RWPE1 (cell line): ENCODE results near the gene FRMD4A.

Experiments used
- CTCF ChIA-PET: fragments of 350-600 bp; sonication (Branson Sonifier 250); formaldehyde crosslinking; extraction: SDS; loops from one replicate; lab custom pipeline; 2021; lab: Yijun Ruan, JAX
- POLR2A ChIA-PET: fragments of 400-600 bp; formaldehyde crosslinking; extraction: SDS; loops from one replicate; lab custom pipeline; 2020; ENCODE audit warnings: antibody characterized with exemption; ENCODE audit not compliant: low non-redundant PET; lab: Yijun Ruan, JAX
- DNase-seq: peaks from one replicate; pipeline ENCODE4 v3.0.0; 2012; ENCODE audit warnings: low spot score
- H3K27ac ChIP-seq: fragments of 450-650 bp; 2 replicates; pipeline ENCODE4 v1.5.1; 2017
- TF ChIP-seq, protein P1 (sequence below): fragments of 450-650 bp; conservative IDR thresholded peaks from 2 replicates; pipeline ENCODE4 v1.5.1; 2017; ENCODE audit warnings: low read depth, mild to moderate bottlenecking

FRMD4A gene

GRCh38 chr10:14333606-14334005, 2.9 kb upstream of the FRMD4A start:
- TF ChIP-seq, protein P1, sequence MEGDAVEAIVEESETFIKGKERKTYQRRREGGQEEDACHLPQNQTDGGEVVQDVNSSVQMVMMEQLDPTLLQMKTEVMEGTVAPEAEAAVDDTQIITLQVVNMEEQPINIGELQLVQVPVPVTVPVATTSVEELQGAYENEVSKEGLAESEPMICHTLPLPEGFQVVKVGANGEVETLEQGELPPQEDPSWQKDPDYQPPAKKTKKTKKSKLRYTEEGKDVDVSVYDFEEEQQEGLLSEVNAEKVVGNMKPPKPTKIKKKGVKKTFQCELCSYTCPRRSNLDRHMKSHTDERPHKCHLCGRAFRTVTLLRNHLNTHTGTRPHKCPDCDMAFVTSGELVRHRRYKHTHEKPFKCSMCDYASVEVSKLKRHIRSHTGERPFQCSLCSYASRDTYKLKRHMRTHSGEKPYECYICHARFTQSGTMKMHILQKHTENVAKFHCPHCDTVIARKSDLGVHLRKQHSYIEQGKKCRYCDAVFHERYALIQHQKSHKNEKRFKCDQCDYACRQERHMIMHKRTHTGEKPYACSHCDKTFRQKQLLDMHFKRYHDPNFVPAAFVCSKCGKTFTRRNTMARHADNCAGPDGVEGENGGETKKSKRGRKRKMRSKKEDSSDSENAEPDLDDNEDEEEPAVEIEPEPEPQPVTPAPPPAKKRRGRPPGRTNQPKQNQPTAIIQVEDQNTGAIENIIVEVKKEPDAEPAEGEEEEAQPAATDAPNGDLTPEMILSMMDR = no peak
- ChIA-PET POLR2A (no interaction called here), CTCF (no interaction called here)
- no peak for DNase-seq
- H3K27ac ChIP-seq = no peak overlapping the region

DNA sequence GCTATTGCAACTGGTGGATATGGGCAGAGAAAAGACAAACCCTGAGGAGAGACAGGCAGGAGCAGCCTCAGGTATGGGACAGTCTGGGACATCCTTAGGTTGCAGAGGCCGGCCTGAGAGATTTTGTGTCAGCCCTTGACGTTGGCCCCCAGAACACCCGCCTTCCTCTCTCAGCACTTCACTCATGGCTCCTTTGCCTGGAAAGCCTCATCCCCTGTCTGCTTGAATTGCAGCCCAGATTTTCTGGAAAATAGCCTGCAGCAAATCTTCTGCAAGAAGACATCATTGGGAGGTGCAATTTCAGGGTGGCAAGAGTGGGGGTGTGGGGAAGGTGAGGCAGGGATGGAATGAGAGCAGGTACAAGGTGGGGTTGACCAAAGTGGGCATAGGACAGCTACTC, 2.2 kb upstream of the FRMD4A start:
- ChIA-PET POLR2A (no interaction called here), CTCF (no interaction called here)
- H3K27ac ChIP-seq = no peak overlapping the region
- DNase-seq = no peak
- TF ChIP-seq, protein P1 = no peak

GRCh38 chr10:14329746-14330173, 964 bp downstream of the FRMD4A start:
- DNase-seq = no peak
- TF ChIP-seq, protein P1 = no peak
- no peak overlapping the region for H3K27ac ChIP-seq
- CTCF ChIA-PET = interaction anchor here (0.6 kb wide), 1 partner anchor 1425 kb away, joined by 4 read pairs; no protein-coding TSS in a partner anchor
- POLR2A ChIA-PET = no interaction called here

- TF ChIP-seq, protein P1 = no peak
- ChIA-PET POLR2A (no interaction called here), CTCF (interaction anchor here (0.6 kb wide), 1 partner anchor 1426 kb away, joined by 4 read pairs; no protein-coding TSS in a partner anchor)
- no peak overlapping the region for H3K27ac ChIP-seq
- no peak for DNase-seq
Observed at GRCh38 chr10:14328881-14329672, 1.6 kb downstream of the FRMD4A start.

- no peak for DNase-seq
- TF ChIP-seq, protein P1 = no peak
- CTCF ChIA-PET = no interaction called here
- H3K27ac ChIP-seq = no peak overlapping the region
- POLR2A ChIA-PET = no interaction called here
Observed at GRCh38 chr10:14327527-14327926, 3.2 kb downstream of the FRMD4A start.

- H3K27ac ChIP-seq = no peak overlapping the region
- TF ChIP-seq, protein P1 = no peak
- DNase-seq = no peak
- CTCF ChIA-PET = interaction anchor here (0.7 kb wide), 1 partner anchor 14 kb away, joined by 3 read pairs; no protein-coding TSS in a partner anchor
- POLR2A ChIA-PET = no interaction called here
Observed at GRCh38 chr10:14326581-14326980, 4.1 kb downstream of the FRMD4A start.
